Gastroesophageal sphincter (tissue), 4 donors: ENCODE measurements around the gene BBS4. TPM values are rescaled to one million over a fixed set of nuclear protein-coding genes. Genes with fewer than 3 reads are reported as not detected.
"Not testable (repeated sequence)": the region's sequence is repeated elsewhere in the genome, so short reads cannot be mapped to it uniquely, and the experiment has no call there.

Source experiments
- ATAC-seq: fragments of 150-250 bp; one replicate; pipeline ENCODE4 v1.9.1; 2016; ENCODE audit warnings: mild to moderate bottlenecking, moderate library complexity
- H3K27ac ChIP-seq, 4 donors: fragments of 200-600 bp; sonication (generic) in 3 of 4; 1 replicate in 3 of 4; 2 replicates in 1 of 4; pipeline ENCODE4 v1.5.1; 2016 to 2019
- H3K27me3 ChIP-seq: fragments of 200-600 bp; sonication (generic); one replicate; pipeline ENCODE4 v1.5.1; 2019
- H3K36me3 ChIP-seq, 2 donors: fragments of 200-600 bp; sonication (generic); one replicate each; pipeline ENCODE4 v1.5.1; 2019; ENCODE audit warnings: control low read depth in 1 of 2
- H3K4me1 ChIP-seq, 3 donors: fragments of 200-600 bp; sonication (generic); 1 replicate in 2 of 3; 2 replicates in 1 of 3; pipeline ENCODE4 v1.5.1; 2016 to 2019; ENCODE audit warnings: control low read depth in 2 of 3
- H3K4me3 ChIP-seq, 2 donors: fragments of 200-600 bp; sonication (generic); one replicate each; pipeline ENCODE4 v1.5.1; 2019; ENCODE audit warnings: mild to moderate bottlenecking in 1 of 2, moderate library complexity in 1 of 2
- H3K9me3 ChIP-seq, 3 donors: fragments of 200-600 bp; sonication (generic); one replicate each; pipeline ENCODE4 v1.5.1; 2017 to 2019; ENCODE audit warnings: control low read depth in 2 of 3
- EP300 ChIP-seq: sonication (generic); formaldehyde crosslinking; IDR thresholded peaks from one replicate; pipeline ENCODE4 v1.6.1; 2017; ENCODE audit warnings: antibody characterized with exemption, mild to moderate bottlenecking
- POLR2A ChIP-seq, 2 donors: fragments of 450-650 bp; IDR thresholded peaks; one replicate each; pipeline ENCODE4 v1.6.1; 2017; ENCODE audit warnings: antibody characterized with exemption in 2 of 2, mild to moderate bottlenecking in 2 of 2, moderate library complexity in 1 of 2
- POLR2AphosphoS5 ChIP-seq: sonication (generic); formaldehyde crosslinking; IDR thresholded peaks from one replicate; pipeline ENCODE4 v1.6.1; 2017; ENCODE audit warnings: antibody characterized with exemption
- WGBS, 2 donors: methylation state at CpG; one replicate each; pipeline ENCODE4 v1.1.5; 2018; ENCODE audit warnings: low coverage in 1 of 2; 5-methylcytosine and 5-hydroxymethylcytosine counted together
- total RNA-seq, 4 donors: library from RNA; depleted of rRNA; stranded (reverse); fragments of >200 nt; gene quantifications; one replicate each; pipeline ENCODE4 v1.1.0, GENCODE V29; 2016
- TF ChIP-seq, protein P1 (sequence below), 4 experiments: fragments of 200-600 bp in 2 of 4; fragments of 450-650 bp in 2 of 4; sonication (generic) in 1 of 4; IDR thresholded peaks; one replicate each; pipeline ENCODE4 v1.5.1; 2017 to 2019; ENCODE audit warnings: antibody characterized with exemption in 4 of 4, mild to moderate bottlenecking in 2 of 4, moderate library complexity in 2 of 4

The BBS4 gene
- total RNA-seq, 4 donors from 2014 or later: 19.8 to 34.9 (median 26.6) TPM

DNA sequence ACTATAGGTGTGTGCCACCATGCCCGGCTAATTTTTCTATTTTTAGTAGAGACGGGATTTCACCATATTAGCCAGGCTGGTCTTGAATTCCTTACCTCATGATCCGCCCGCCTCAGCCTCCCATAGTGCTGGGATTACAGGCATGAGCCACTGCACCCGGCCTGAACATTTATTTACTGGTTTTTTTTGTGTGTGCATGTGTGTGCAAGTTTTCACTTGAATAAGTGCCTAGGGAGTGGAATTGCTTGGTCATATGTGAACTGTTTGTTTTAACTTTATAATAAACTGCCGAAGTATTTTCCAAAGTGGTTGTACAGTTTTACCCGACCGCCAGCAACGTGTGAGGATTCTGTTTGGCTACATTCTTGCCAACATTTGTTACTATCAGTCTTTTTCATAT, 14.1 kb downstream of the BBS4 start:
- H3K27me3 ChIP-seq: no peaks in the 10 kb centered on the region
- no peak for ATAC-seq
- no peaks in the 10 kb centered on the region for H3K4me1 ChIP-seq
- TF ChIP-seq POLR2AphosphoS5 (no peak), EP300 (no peak), POLR2A (IDR thresholded peaks at IDR 0.05) (no peak)
- TF ChIP-seq, protein P1, sequence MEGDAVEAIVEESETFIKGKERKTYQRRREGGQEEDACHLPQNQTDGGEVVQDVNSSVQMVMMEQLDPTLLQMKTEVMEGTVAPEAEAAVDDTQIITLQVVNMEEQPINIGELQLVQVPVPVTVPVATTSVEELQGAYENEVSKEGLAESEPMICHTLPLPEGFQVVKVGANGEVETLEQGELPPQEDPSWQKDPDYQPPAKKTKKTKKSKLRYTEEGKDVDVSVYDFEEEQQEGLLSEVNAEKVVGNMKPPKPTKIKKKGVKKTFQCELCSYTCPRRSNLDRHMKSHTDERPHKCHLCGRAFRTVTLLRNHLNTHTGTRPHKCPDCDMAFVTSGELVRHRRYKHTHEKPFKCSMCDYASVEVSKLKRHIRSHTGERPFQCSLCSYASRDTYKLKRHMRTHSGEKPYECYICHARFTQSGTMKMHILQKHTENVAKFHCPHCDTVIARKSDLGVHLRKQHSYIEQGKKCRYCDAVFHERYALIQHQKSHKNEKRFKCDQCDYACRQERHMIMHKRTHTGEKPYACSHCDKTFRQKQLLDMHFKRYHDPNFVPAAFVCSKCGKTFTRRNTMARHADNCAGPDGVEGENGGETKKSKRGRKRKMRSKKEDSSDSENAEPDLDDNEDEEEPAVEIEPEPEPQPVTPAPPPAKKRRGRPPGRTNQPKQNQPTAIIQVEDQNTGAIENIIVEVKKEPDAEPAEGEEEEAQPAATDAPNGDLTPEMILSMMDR (IDR thresholded peaks at IDR 0.05): no peak
- peaks cover 0 to 4% of the 10 kb centered on the region in 2 donors for H3K36me3 ChIP-seq
- WGBS, 2 donors: 83 to 87% methylated on average over 6 to 9 of the region's 9 CpGs
- no peak overlapping the region for H3K4me3 ChIP-seq
- H3K27ac ChIP-seq: no peak overlapping the region
- H3K9me3 ChIP-seq: no peaks in the 10 kb centered on the region

DNA sequence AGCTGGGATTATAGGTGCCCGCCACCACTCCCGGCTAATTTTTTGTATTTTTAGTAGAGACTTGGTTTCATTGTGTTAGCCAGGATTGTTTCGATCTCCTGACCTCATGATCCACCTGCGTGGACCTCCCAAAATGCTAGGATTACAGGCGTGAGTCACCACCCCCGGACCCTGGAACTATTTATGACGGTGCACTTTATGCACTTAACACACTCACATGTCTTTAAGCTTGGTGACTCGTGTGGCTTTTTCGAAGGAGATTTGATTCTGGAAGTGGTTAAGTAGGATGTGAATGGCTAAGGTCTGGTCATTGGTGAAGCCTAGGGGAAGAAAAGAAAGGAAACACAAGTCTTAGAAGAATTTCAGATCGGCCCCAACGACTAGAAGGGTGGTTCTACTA, 20.3 kb downstream of the BBS4 start:
- Histone ChIP-seq H3K9me3 (no peaks in the 10 kb centered on the region), H3K27me3 (no peaks in the 10 kb centered on the region), H3K27ac (no peak overlapping the region), H3K4me3 (no peak overlapping the region), H3K36me3 (peaks cover 0 to 9% of the 10 kb centered on the region in 2 donors), H3K4me1 (peaks cover 0 to 12% (median 0%) of the 10 kb centered on the region in 3 donors)
- 90 to 100% methylated on average over 3 to 11 of the region's 11 CpGs for WGBS, 2 donors
- ATAC-seq: no peak
- TF ChIP-seq EP300 (no peak), POLR2A (IDR thresholded peaks at IDR 0.05) (no peak), POLR2AphosphoS5 (no peak)
- TF ChIP-seq, protein P1 (IDR thresholded peaks at IDR 0.05): no peak

DNA sequence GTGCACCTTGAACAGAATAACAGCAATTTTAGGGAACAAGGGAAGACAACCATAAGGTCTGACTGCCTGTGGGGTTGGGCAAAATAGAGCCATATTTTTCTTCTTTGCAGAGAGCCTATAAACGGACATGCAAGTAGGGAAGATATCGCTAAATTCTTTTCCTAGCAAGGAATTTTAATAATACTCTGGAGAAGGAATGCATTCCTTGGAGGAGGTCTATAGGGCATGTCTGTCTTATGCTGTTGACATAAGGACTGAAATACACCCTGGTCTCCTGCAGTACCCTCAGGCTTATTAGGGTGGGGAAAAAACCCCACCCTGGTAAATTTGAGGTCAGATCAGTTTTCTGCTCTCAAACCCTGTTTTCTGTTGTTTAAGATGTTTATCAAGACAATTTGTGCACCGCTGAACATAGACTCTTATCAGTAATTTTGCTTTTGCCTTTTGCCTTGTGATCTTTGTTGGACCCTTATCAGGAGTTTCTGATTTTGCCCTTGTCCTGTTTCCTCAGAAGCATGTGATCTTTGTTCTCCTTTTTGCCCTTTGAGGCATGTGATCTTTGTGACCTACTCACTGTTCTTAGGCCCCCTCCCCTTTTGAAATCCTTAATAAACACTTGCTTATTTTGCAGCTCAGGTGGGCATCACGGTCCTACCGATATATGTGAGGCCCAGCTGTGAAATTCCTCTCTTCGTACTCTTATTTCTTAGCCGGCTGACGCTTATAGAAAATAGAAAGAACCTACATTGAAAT, 22.7 kb downstream of the BBS4 start:
- not testable (repeated sequence) for H3K9me3 ChIP-seq, ATAC-seq, H3K27me3 ChIP-seq, H3K27ac ChIP-seq, H3K4me3 ChIP-seq
- Histone ChIP-seq H3K36me3 (peaks cover 0 to 34% of the 10 kb centered on the region in 2 donors), H3K4me1 (peaks cover 0 to 12% (median 0%) of the 10 kb centered on the region in 3 donors)
- 82 to 87% methylated on average over 7 to 8 of the region's 8 CpGs for WGBS, 2 donors

DNA sequence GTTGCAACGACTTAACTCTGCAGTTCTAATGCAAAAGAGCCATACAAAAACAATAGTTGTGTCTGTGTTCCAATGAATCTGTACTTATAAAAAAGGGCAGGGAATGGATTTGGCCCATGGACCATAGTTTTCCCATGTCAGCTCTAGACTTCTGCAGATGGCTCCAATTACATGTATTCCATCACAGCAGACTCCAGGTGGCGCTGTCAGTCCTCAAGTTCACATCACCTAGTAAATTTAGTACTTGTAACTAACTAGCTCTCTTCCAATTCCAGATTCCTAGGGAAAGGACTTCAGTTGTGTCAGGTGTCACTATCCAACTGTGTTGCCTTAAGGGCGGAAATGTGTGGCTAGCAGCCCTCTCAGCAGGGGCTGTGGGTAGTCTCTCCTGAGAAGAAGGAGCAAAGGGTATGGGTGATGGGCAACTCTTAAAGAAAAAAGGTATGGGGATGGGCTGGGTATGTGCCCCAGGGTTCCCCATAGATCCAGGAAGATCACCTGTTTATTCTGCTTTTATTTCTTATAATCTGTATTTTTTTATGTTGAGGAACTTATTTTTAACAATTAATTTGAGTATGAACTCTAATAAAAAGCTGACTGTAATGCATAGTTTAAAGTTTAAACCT, 36.2 kb downstream of the BBS4 start:
- TF ChIP-seq, protein P1 (IDR thresholded peaks at IDR 0.05): peak in 3 of 4 experiments; percentile 15 to 60 (median 41)
- TF ChIP-seq POLR2A (IDR thresholded peaks at IDR 0.05): no peak
- no peak for ATAC-seq
- WGBS, 2 donors: 43 to 52% methylated on average over 2 to 3 of the region's 3 CpGs

DNA sequence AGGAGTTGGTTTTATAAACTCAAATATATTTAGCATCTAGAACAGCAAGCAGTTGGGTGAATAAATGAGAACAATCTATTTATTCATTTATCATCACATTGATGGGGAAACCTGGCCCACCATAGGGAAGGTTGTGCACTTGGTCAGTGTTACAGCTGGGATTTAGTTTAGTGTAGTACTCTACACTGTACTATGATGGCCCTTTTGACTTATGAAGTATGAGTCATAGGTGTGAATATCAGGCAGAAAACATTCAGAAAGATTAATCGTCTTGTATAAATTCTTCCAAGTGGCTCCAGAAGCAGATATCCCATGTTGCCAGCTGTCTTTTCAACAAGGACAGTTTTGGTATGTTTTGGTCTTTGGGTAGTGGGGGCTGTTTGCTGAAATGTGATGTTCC, 38.0 kb downstream of the BBS4 start:
- H3K36me3 ChIP-seq: peaks cover 0 to 58% of the 10 kb centered on the region in 2 donors
- H3K4me1 ChIP-seq: no peaks in the 10 kb centered on the region
- H3K4me3 ChIP-seq: no peak overlapping the region
- no peak for ATAC-seq
- no peaks in the 10 kb centered on the region for H3K27me3 ChIP-seq
- TF ChIP-seq EP300 (no peak), POLR2AphosphoS5 (no peak), POLR2A (IDR thresholded peaks at IDR 0.05) (no peak)
- TF ChIP-seq, protein P1 (IDR thresholded peaks at IDR 0.05): no peak
- 57 to 75% methylated on average over 1 of the region's 1 CpG for WGBS, 2 donors
- H3K9me3 ChIP-seq: no peaks in the 10 kb centered on the region
- no peak overlapping the region for H3K27ac ChIP-seq

More for the DNA sequence above, 36.2 kb downstream of the BBS4 start:
- Histone ChIP-seq H3K27ac (no peak overlapping the region), H3K27me3 (no peaks in the 10 kb centered on the region), H3K4me3 (no peak overlapping the region), H3K36me3 (peaks cover 0 to 59% of the 10 kb centered on the region in 2 donors), H3K4me1 (no peaks in the 10 kb centered on the region), H3K9me3 (no peaks in the 10 kb centered on the region)
